ENCODE measurements around the gene CDK17.

- TF ChIP-seq CTCF (IDR thresholded peaks at IDR 0.05) (no peak), POLR2A (IDR thresholded peaks at IDR 0.05) (no peak)
These were observed 16.2 kb downstream of the CDK17 start for GRCh38 chr12:96383991-96384390.

All from thyroid gland (tissue), 4 donors.